ENCODE results near the gene HOXD13.

HOXD13 gene

DNA sequence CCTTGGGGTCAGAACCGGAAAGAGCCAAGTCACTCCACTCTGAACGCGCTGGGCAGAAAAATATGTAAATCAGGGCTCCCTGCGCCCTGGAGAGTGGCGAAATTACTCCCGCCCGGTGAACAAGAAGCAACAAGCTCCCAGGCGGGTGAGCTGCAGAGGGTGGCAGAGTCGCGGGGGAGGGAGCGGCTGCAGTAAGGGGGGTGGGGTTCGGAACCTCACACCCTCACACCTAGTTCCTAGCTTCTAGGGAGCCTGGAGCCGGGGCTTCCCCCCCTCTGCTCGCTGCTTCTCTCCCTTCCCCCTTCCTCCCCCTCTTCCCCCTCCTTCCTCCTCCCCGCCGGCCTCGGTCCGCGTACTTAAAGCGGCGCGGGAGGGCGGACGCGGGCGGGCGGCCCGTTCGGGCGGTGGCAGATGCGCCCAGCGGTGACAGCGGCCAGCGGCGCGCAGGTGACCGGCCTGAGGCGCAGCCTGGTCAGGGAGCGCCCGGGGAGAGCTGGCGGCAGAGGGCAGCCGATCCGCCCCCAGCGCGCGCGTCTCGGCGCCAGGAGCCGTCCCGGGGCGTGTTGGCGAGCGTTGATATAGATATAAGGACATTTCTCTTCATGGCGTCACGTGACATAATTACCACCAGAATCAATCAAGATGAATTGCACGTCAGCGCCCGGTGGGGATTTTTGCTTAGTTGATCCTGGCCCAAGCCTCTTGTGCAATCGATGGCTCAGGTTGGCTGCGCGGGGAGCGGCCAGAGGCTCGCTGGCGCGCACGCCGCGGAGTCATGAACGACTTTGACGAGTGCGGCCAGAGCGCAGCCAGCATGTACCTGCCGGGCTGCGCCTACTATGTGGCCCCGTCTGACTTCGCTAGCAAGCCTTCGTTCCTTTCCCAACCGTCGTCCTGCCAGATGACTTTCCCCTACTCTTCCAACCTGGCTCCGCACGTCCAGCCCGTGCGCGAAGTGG is 14.3 kb downstream of the HOXD13 start, which contains the start of gene HOXD11:
HOXD11 (plus strand) TSS at position 700 of the 959 bp plus-strand sequence; CDS start at position 776, 76 bp downstream.
- DNase-seq (ENCODE audit: low read depth): no peak

DNA sequence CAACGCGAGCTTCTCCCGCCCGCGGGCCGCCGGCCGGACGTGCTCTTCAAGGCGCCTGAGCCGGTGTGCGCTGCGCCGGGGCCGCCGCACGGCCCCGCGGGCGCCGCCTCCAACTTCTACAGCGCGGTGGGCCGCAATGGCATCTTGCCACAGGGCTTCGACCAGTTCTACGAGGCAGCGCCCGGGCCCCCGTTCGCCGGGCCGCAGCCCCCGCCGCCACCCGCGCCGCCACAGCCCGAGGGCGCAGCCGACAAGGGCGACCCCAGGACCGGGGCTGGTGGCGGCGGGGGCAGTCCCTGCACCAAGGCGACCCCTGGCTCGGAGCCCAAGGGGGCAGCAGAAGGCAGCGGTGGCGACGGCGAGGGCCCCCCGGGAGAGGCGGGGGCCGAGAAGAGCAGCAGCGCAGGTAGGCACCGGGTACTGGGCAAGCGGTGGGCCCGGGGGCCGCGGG is 15.2 kb downstream of the HOXD13 start:
- no peak for DNase-seq (ENCODE audit: low read depth)

DNA sequence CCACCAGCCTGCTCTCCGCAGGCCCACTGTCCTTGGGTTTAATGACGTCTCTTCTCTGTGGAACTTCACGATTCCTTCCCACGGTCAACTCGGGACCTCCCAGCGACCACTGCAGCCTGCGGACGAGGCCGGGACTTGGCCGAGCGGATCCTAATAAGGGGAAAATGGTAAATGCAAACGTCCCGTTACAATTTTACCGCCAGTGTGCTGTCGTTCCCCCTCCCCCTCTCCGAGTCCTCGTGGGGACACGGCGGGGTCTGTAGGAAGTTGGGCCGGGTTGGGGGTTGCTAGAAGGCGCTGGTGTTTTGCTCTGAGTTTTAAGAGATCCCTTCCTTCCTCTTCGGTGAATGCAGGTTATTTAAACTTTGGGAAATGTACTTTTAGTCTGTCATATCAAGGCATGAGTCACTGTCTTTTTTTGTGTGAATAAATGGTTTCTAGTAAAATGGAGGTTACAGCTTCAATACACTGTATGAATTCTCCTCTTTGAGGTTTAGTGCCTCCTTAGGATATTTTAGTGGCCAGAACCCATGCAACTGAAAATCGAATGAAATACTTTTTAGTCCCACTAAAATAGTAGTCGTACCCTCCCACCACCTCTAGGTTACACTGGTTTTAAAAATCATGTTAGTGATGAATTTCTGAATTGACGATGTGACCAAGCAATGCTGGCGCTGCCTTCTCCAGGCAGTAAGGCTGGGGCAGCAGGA is 16.8 kb downstream of the HOXD13 start:
- no peak for DNase-seq (ENCODE audit: low read depth)

DNA sequence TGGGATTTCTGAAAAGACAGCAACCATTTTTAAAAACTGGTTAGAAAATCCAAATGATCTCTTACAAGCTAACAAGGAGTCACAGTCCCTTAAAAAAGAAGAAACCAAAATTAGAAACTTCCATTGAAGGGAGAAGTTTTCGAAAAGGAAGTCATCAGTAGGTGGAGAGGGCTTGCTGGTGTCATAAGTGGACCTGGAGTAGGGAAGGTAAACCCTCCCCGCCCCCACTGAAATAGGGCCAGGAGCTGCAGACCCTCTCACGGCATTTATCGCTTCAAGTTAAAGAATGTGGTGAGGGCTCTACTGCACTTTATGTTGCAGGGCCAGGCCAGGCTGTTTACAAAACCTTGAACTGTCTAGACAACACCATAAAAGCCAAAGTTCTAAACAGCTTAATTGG is 17.4 kb downstream of the HOXD13 start:
- no peak for DNase-seq (ENCODE audit: low read depth)

DNA sequence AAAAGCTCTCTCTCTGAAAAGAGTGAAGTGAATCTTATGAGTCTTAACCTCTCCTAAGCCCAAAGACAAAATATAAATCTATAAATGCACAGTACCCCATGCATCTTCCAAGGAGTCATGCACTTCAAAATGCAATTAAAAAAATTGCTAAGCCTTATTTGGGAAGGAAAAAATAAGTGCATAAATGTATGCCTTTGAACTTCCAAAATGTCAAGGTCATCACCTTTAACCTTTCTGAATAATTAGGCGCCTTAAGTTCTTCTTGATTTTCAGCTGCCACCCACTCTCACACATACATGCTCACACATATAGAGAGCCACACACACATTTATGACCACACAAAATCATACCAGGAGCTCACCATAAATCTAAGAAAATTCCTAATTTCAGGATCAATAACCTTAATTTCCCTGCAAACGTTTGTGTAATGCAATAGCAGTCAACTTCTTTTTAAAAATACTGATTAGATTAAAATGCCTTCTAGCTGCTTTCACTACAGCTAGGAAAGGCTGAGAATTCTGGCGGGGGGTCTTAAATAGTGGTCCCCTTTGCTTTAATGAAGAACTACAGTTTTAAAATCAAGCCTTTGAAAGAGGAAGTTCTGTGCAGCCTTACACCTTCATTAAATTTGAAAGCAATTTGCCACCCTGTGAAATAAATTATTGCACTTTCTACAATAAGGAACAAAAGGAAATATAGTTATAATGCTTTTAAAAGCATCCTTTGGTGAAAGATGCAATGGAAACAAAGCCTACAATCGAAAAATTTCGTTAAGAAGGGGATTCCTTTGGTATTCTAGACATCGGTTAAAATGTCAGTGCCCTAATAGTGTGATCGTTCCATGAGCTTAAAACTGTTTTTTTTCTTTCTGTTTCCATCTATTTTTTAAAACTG is 18.1 kb downstream of the HOXD13 start:
- DNase-seq (ENCODE audit: low read depth): no peak

DNA sequence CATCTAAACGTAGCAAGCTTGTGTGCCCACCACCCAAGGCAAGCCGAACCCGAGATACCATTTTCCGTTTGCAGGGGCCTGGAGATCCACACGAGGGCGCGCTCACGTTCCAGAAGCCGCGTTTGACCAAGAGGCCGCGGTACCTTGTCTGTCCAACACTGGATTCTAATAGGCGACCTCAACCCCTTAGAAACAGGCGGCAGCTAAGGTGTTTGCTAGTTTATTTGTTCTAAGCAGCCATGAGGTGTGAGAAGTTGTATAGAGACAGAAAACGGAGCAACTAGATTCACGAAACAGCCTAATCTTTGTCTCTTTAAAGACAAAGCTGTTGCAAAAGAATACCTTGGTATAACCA is 18.8 kb downstream of the HOXD13 start:
- DNase-seq (ENCODE audit: low read depth): no peak

DNA sequence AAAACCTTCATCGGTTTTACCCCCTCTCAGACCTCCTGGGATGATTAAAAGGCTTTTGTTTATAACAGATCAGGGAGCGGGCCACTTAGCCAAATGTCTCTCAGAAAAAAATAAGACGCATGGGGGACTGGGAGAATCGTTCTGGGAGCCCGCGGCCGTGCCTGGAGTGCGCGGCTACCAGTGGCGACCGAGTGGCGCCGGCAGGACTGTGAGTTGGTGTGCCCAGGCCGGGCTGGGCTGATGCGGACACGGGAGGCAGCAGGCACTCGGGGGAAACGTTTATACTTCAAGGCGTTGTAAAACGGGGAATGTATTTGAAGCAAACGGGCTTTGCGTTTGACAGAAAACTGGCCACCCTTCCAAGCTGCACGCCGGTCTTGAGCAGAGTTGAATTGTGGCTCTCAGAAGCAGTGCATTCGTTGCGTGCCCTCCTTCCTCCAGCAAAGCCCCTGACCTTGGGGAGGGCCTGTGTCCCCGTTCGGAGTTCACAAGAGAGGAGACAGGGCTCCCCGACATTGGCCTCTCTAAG is 19.4 kb downstream of the HOXD13 start:
- DNase-seq (ENCODE audit: low read depth): no peak

DNA sequence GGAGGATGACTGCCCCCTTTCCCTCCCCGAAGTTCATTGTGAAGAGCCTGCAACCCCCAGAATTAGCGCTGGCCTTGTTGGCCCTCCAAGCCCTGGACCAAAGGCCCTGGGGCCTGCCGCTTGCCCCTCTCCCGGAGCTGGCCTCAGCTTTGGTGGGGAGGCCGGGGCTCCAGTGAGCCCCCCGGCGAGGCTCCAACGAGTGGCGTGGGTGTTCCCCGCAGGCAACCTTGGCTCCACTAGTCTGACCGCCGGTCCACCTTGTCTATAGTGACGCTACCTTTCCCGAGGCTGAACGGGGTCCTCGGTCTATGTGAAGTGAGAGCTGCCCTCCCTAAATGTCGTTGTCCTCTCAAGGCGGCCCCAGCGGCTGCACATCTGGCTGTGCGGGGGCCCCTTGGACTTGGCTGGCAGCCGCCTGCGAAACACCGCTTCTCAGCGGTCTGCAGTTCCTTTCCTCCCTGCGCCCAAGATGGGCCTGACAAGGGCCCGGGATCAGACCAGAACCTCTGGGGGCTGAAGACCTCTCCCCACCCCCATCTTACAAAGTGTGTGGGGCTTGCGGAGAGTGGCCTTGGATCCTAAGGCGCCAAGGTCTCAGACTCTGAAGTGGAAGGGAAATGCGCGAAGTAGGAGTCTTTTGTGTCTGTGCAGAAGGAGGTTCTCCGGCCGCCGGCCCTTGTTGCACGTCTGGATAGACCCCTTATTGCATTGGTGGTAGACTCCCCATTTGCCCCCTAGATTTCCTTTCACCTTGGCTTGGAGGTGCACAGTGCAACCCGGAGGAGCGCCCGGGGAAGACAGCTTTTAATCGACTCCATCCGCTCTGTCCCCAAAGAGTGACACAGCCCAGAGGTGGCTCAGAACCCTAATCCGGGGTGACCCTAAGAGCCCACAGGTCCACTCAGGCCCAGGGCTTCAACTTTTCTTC is 20.1 kb downstream of the HOXD13 start:
- DNase-seq (ENCODE audit: low read depth): no peak

DNA sequence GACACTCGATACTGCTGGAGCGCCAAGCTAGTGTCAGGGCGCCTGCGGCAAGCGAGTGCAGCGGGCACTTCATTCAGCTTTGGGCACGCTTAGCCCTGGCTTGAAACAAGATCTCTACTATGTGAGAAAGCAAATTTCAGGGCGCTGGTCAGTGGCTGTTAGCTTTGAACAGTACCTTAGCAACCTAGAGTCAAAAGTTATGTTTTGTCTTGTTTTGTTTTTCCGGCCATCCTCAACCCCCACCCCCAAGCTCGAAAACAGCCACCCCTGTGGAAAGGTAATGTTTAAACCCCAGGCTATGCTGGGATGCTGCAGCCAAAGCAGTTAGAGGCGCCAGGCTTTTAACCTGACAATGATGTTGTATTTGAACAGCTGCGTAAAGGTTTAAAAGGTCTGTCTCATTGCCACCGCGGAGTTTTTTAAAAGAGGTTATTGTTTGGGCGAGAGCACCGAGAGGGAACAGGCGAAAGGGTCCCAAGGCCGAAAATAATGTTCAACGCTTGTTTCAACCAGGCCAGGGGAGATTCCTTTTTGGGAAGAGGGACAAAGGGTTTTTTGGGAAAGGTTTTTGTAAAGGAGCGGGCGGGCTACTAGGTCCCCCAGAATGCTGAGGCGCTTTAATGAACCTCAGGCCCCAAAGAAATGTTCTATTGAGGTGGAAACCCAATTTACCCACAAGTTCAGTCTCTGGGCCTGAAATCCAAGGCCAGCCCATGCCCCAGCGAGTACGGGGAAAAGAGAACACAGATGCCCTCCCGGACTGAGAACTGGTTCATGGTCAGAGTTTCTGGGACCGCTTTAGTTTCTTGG is 21.8 kb downstream of the HOXD13 start:
- no peak for DNase-seq (ENCODE audit: low read depth)

DNA sequence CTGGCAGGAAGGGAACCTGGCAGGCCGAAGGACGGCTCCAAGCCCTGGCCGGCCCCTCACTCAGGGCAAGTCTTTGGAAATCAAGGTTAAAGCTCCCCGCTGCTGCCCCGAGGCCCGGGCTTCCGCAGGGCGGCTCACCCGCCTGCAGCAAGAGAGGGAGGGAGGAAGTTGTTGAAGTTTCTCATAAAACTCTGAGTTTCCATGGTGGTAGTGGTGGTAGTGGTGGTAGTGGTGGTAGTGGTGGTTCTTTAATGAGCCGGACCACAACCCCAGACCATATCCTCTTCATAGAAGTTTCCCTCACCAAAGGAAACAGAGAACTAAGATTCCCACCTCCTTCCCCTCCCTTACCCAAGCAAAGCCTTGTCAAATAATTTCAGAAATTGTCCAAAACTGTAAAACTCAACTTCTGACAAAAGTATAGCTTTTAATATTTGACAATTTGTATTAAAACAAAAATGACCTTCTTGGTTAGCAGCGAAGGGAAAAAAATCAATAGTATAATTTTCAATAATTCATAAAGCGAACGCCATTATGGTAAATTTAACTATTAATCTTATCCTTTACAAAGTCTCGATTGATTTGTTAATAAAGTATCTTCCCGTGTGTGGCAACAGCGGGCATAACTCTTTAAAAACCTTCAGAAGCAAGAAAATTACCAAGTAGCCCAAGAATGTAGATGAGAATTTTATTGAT is 22.6 kb downstream of the HOXD13 start:
- DNase-seq (ENCODE audit: low read depth): no peak

DNA sequence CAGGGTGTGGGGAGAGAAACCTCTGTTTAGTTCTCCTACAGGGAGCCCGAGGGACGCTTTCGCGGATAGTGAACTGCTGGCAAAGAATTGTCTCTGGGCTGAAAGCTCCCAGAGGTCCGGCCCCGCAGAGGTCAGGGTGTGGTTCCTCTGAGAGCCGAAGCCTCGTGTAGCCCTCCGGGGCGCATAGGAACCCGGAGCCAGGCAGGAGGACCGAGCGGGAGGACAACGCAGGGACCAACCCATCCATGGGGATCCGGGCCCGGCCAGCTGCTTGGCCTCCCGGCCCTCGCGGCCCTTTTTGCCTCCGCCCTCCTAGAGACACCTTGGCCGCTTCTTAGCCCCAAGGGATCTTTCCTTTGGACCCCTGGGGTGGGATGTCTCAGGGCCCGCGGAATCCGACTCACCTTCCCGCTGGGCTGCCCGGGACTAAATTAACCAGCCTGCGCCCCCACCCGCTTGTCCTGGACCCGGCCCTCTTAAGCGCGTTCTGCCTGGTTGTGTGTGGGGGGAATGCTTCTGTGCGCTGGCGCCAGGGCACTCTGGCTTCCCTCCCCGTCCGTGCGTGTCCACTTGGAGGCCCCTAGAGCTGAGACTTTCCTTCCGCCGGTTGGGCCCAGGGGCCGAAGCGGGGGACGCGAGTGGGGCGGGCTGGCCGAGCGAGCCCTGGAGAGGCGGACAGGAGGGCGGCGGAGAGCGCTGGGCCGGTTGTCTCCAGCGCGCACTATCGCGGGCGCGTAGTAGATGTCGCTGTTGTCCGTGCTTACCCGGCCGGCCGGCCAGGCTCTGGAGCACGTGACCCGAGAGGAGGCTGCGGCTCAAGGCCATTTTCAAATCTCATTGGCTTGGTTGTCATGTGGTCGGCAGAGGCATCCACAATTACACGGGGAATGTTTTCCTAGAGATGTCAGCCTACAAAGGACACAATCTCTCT is 23.6 kb downstream of the HOXD13 start, which contains the start of gene HOXD10:
HOXD10 (plus strand) TSS at position 896 of the 931 bp plus-strand sequence. CDS start 56 bp downstream, outside the sequence.
- DNase-seq (ENCODE audit: low read depth): no peak

DNA sequence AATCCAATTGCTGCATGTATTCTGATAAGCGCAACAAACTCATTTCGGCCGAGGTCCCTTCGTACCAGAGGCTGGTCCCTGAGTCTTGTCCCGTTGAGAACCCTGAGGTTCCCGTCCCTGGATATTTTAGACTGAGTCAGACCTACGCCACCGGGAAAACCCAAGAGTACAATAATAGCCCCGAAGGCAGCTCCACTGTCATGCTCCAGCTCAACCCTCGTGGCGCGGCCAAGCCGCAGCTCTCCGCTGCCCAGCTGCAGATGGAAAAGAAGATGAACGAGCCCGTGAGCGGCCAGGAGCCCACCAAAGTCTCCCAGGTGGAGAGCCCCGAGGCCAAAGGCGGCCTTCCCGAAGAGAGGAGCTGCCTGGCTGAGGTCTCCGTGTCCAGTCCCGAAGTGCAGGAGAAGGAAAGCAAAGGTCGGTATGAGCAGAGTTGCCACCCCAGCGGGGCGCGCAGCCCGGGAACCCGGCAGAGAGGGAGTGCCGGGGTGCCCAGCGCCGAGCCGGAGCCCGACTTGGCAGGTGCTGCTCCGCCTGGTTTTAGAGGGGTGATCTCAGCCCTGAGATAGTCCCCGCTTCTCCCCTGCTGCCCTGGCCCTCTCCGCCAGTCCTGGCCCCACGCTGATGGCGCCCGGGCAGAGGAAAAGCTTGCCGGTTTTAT is 24.8 kb downstream of the HOXD13 start:
- DNase-seq (ENCODE audit: low read depth): no peak

DNA sequence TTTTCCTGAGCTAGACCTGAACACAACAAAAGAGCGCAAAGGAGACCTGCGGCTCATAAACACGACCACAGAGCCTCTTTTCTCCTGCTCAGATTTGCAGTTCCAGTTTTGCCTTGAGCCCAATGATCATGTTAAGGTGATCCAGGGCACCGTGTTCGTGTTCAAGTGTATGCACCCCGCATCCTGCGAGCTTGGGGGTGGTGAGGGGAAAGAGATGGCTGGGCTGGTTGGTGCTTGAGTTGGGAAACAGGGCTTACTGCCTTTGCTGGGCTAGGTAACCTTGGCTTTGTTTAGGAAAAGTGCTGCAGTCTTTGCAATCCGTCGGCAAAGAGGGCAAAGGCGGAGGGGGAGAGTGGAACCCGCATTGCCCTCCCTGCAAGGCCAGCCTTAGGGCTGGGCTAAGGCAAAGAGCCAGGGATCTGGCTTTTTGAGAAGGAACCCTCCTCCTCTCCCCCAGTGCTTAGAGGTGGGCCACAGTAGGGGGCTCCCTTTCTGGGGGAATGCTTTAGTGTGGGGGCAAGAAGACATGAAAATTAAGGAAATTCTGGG is 25.4 kb downstream of the HOXD13 start:
- DNase-seq (ENCODE audit: low read depth): no peak

DNA sequence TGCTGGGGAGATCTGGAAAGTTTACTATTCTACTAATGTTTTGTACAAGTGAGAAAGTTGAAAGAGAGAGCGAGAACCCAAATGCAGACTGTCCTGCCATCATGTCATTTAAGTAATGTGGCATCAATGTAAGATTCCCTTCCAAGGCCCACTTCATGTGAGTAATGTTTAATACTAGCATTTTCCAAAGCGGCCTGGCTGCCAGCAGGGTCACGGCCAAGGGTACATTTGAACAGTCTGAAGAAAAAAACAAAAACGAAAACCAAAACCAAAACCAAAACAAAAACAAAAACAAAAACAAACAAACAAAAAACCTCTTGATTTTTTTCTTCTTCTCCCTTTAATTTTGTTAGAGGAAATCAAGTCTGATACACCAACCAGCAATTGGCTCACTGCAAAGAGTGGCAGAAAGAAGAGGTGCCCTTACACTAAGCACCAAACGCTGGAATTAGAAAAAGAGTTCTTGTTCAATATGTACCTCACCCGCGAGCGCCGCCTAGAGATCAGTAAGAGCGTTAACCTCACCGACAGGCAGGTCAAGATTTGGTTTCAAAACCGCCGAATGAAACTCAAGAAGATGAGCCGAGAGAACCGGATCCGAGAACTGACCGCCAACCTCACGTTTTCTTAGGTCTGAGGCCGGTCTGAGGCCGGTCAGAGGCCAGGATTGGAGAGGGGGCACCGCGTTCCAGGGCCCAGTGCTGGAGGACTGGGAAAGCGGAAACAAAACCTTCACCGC is 26.2 kb downstream of the HOXD13 start:
- no peak for DNase-seq (ENCODE audit: low read depth)

DNA sequence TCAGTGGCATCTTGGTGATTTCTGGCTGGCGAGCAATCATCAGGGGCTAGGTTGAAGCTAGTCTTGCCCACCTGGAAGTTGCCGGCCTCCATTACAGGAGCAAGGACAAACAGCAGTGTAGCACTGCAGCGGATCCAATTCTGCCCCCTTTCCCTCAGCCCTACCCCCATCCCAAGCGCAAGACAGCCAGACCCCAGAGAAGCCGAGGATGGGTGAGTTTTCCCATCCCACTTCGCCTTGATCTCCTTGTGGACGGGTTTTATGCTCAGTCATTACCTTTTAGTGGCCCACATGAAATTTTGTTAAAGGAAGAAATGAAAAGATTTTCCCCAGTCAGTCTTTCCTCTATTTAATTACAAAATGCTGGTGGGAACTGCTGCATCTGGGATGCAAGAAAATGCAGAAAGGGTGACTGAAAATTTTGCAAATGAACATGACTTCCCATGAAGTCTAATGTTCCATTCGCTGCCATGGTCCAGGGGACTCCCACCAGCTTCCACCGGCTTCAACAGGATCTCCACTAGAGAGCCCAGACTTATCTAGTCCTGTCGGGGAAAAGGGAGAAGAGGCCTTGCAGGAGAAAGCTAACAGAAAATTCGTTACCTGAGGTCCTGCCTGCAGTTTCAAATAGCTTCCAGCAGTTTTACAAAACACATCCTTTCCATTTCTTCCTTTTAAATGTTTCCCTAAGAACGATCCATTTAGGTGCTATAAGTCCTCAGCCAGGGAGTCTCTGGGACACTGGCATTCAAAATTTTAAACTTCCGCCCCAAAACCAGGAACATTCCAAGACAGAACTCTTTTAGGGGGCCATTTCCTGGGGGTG is 28.1 kb downstream of the HOXD13 start:
- no peak for DNase-seq (ENCODE audit: low read depth)
